Measurements from ENCODE around the gene COL27A1.
A peak's percentile ranks its signal among the peaks of the same experiment; 100 is the strongest.

Gene COL27A1

GRCh38 chr9:114155263-114155994 is at the start of gene COL27A1:
Gene COL27A1, plus strand, starts transcription at chr9:114155537. Its CDS starts 414 bp downstream, at chr9:114155951.
- DNase-seq (ENCODE audit: extremely low read depth in 1 of 2, low read depth in 1 of 2): peak; percentile 25 to 67

- DNase-seq (ENCODE audit: extremely low read depth in 1 of 2, low read depth in 1 of 2): no peak
Measured at GRCh38 chr9:114107286-114108001, 47.9 kb upstream of the COL27A1 start.

GRCh38 chr9:114108016-114108833 is 47.1 kb upstream of the COL27A1 start:
- peak in 1 of 2 donors; percentile 31 for DNase-seq (ENCODE audit: extremely low read depth in 1 of 2, low read depth in 1 of 2)

GRCh38 chr9:114109124-114109523 is 46.2 kb upstream of the COL27A1 start:
- no peak for DNase-seq (ENCODE audit: extremely low read depth in 1 of 2, low read depth in 1 of 2)

- DNase-seq (ENCODE audit: extremely low read depth in 1 of 2, low read depth in 1 of 2): no peak
Measured at GRCh38 chr9:114110180-114110579, 45.2 kb upstream of the COL27A1 start.

GRCh38 chr9:114112325-114112724 is 43.0 kb upstream of the COL27A1 start:
- no peak for DNase-seq (ENCODE audit: extremely low read depth in 1 of 2, low read depth in 1 of 2)

GRCh38 chr9:114112778-114113584 is 42.4 kb upstream of the COL27A1 start:
- no peak for DNase-seq (ENCODE audit: extremely low read depth in 1 of 2, low read depth in 1 of 2)

- DNase-seq (ENCODE audit: extremely low read depth in 1 of 2, low read depth in 1 of 2): no peak
Measured at GRCh38 chr9:114114364-114114763, 41.0 kb upstream of the COL27A1 start.

GRCh38 chr9:114115654-114116125 is 39.6 kb upstream of the COL27A1 start:
- no peak for DNase-seq (ENCODE audit: extremely low read depth in 1 of 2, low read depth in 1 of 2)

GRCh38 chr9:114116126-114116747 is 39.1 kb upstream of the COL27A1 start:
- DNase-seq (ENCODE audit: extremely low read depth in 1 of 2, low read depth in 1 of 2): no peak

- DNase-seq (ENCODE audit: extremely low read depth in 1 of 2, low read depth in 1 of 2): no peak
Measured at GRCh38 chr9:114117614-114117995, 37.7 kb upstream of the COL27A1 start.

- no peak for DNase-seq (ENCODE audit: extremely low read depth in 1 of 2, low read depth in 1 of 2)
Measured at GRCh38 chr9:114117996-114118830, 37.1 kb upstream of the COL27A1 start.

- DNase-seq (ENCODE audit: extremely low read depth in 1 of 2, low read depth in 1 of 2): no peak
Measured at GRCh38 chr9:114119242-114120191, 35.8 kb upstream of the COL27A1 start.

- no peak for DNase-seq (ENCODE audit: extremely low read depth in 1 of 2, low read depth in 1 of 2)
Measured at GRCh38 chr9:114120192-114121014, 34.9 kb upstream of the COL27A1 start.

- DNase-seq (ENCODE audit: extremely low read depth in 1 of 2, low read depth in 1 of 2): no peak
Measured at GRCh38 chr9:114121227-114122135, 33.9 kb upstream of the COL27A1 start.

Measured in activated CD8-positive, alpha-beta memory T cell treated with anti-CD3 and anti-CD28 coated beads for 1 hour (primary cell).